PC-3 (cell line): ENCODE measurements around the gene NELFB. TPM values are rescaled to one million over a fixed set of nuclear protein-coding genes. Genes with fewer than 3 reads are reported as not detected.
A peak's percentile ranks its signal among the peaks of the same experiment; 100 is the strongest.

Experiments used
- ATAC-seq: fragments of 200-7000 bp; cut with Tn5 transposase; 2 replicates; pipeline ENCODE4 v1.9.1; 2020; ENCODE audit warnings: mild to moderate bottlenecking, moderate library complexity
- Bru-seq: library from RNA; stranded (reverse); fragments of 400-500 nt; gene quantifications from one replicate; lab custom pipeline; 2021; lab: Mats Ljungman, UMichigan
- BruChase-seq, 2 experiments: library from RNA; stranded (reverse); fragments of 400-500 nt; gene quantifications; one replicate each; lab custom pipeline; 2021; lab: Mats Ljungman, UMichigan
- BruUV-seq: library from RNA; stranded (reverse); fragments of 400-500 nt; replicated peaks from 2 replicates; lab custom pipeline; 2021; lab: Mats Ljungman, UMichigan
- CTCF ChIA-PET: fragments of 300-600 bp; sonication (Branson Sonifier 250); formaldehyde crosslinking; loops from one replicate; lab custom pipeline; 2022; ENCODE audit warnings: antibody characterized with exemption; lab: Charles Lee
- POLR2A ChIA-PET: fragments of 300-600 bp; sonication (Branson Sonifier 250); formaldehyde crosslinking; loops from one replicate; lab custom pipeline; 2022; ENCODE audit warnings: antibody characterized with exemption; ENCODE audit not compliant: unreplicated experiment; lab: Charles Lee
- DNase-seq: peaks from one replicate; pipeline ENCODE4 v3.0.0-alpha.2; 2015
- H2AFZ ChIP-seq: fragments of 300-600 bp; sonication (generic); 2 replicates; pipeline ENCODE4 v1.6.0; 2016; ENCODE audit warnings: antibody characterized with exemption, low read length
- H3F3A ChIP-seq: fragments of 300-600 bp; sonication (generic); one replicate; pipeline ENCODE4 v1.6.0; 2017; ENCODE audit warnings: antibody characterized with exemption, low read length, control low read depth, mild to moderate bottlenecking; ENCODE audit not compliant: unreplicated experiment
- H3K27ac ChIP-seq: fragments of 300-600 bp; sonication (generic); 2 replicates; pipeline ENCODE4 v1.5.1; 2016; ENCODE audit warnings: mild to moderate bottlenecking, low read length
- H3K27me3 ChIP-seq: fragments of 300-600 bp; sonication (generic); 2 replicates; pipeline ENCODE4 v1.6.1; 2016; ENCODE audit warnings: low read length, mixed read lengths
- H3K36me3 ChIP-seq: fragments of 300-600 bp; sonication (generic); 2 replicates; pipeline ENCODE4 v1.6.1; 2016; ENCODE audit warnings: low read depth, mixed run types, low read length, mixed read lengths
- H3K4me1 ChIP-seq: fragments of 300-600 bp; sonication (generic); 2 replicates; pipeline ENCODE4 v1.5.1; 2016; ENCODE audit warnings: low read length; ENCODE audit not compliant: insufficient read depth
- H3K4me2 ChIP-seq: fragments of 300-600 bp; sonication (generic); 2 replicates; pipeline ENCODE4 v1.6.0; 2016; ENCODE audit warnings: low read length
- H3K4me3 ChIP-seq: fragments of 300-600 bp; sonication (generic); 2 replicates; pipeline ENCODE4 v1.5.1; 2016; ENCODE audit warnings: mild to moderate bottlenecking, low read length, mixed read lengths
- H3K79me2 ChIP-seq: fragments of 300-600 bp; sonication (generic); 2 replicates; pipeline ENCODE4 v1.6.1; 2017; ENCODE audit warnings: low read length, mixed read lengths
- H3K9ac ChIP-seq: fragments of 300-600 bp; sonication (generic); 2 replicates; pipeline ENCODE4 v1.6.0; 2016; ENCODE audit warnings: mild to moderate bottlenecking, low read length
- H3K9me2 ChIP-seq: fragments of 300-600 bp; sonication (generic); replicated peaks from 2 replicates; pipeline ENCODE4 v1.6.1; 2016; ENCODE audit warnings: mixed run types, low read length, mixed read lengths
- H3K9me3 ChIP-seq: fragments of 300-600 bp; sonication (generic); 2 replicates; pipeline ENCODE4 v1.6.1; 2016; ENCODE audit warnings: low read length, mixed read lengths
- H4K20me1 ChIP-seq: fragments of 300-600 bp; sonication (generic); 2 replicates; pipeline ENCODE4 v1.6.1; 2016; ENCODE audit warnings: low read length, mixed read lengths
- EZH2 ChIP-seq: fragments of 300-600 bp; sonication (generic); IDR thresholded peaks from one replicate; pipeline ENCODE4 v1.6.1; 2017; ENCODE audit warnings: antibody characterized with exemption, mild to moderate bottlenecking, low read length; ENCODE audit not compliant: unreplicated experiment
- EZH2phosphoT487 ChIP-seq: fragments of 300-600 bp; sonication (generic); IDR thresholded peaks from 2 replicates; pipeline ENCODE4 v1.6.1; 2018; ENCODE audit warnings: mild to moderate bottlenecking, antibody characterized with exemption, low read length, borderline replicate concordance
- intact Hi-C: fragments of 100-400 bp; cut with micrococcal nuclease; formaldehyde crosslinking; loops from 2 replicates; pipeline ENCODE4 v1.9.0; 2023
- long read RNA-seq: library from polyadenylated mRNA; unstranded; transcript quantifications from one replicate; pipeline ENCODE4 v2.0.0, GENCODE V29; 2021; ENCODE audit not compliant: unreplicated experiment
- total RNA-seq: library from RNA; depleted of rRNA; stranded (reverse); fragments of >200 nt; gene quantifications from 2 replicates; pipeline ENCODE4 v1.2.3, GENCODE V29; 2014; rRNA removed
- TF ChIP-seq, protein P1 (sequence below): fragments of 300-600 bp; sonication (generic); conservative IDR thresholded peaks from 2 replicates; pipeline ENCODE4 v1.5.1; 2017; ENCODE audit warnings: antibody characterized with exemption, low read depth, mild to moderate bottlenecking, low read length

Gene NELFB
- total RNA-seq (50.7 and 69.5 TPM in 2 replicates), Bru-seq, nascent RNA (percentile 58 among the genes with signal in this experiment), BruChase-seq, experiment 1, labeled RNA remaining after a 6-hour chase (percentile 76 among the genes with signal in this experiment), BruChase-seq, experiment 2, labeled RNA remaining after a 2-hour chase (percentile 73 among the genes with signal in this experiment)
- long read RNA-seq, transcript NELFB-201 (13 exons, 2,698 nt): major isoform, 176 of 245 reads
- long read RNA-seq, partial matches to known transcripts: 40 of 245 reads
- long read RNA-seq, other reads (novel, unspliced or antisense): 29 of 245 reads

GRCh38 chr9:137254624-137255447 is at the start of gene NELFB:
TSS of gene NELFB (plus strand) at chr9:137255327.
- intact Hi-C loops: no loop called here
- ATAC-seq: peak; percentile 75
- no TSS peak for BruUV-seq

GRCh38 chr9:137206602-137207001 is 48.5 kb upstream of the NELFB start:
- no peaks in the 10 kb centered on the region for H3F3A ChIP-seq
- no peak overlapping the region for H3K27ac ChIP-seq
- H3K9me3 ChIP-seq: no peaks in the 10 kb centered on the region
- peak overlapping the region; percentile 99 for H3K4me3 ChIP-seq
- POLR2A ChIA-PET: no interaction called here
- H3K4me1 ChIP-seq: peaks cover 20% of the 10 kb centered on the region
- peak overlapping the region; percentile 99 for H3K9ac ChIP-seq
- H2AFZ ChIP-seq: no peak overlapping the region
- CTCF ChIA-PET: no interaction called here
- H3K9me2 ChIP-seq: no peaks in the 10 kb centered on the region
- ATAC-seq (no peak), DNase-seq (no peak)
- H4K20me1 ChIP-seq: no peaks in the 10 kb centered on the region
- H3K36me3 ChIP-seq: no peaks in the 10 kb centered on the region
- no peaks in the 10 kb centered on the region for H3K27me3 ChIP-seq
- BruUV-seq: no TSS peak
- TF ChIP-seq EZH2phosphoT487 (no peak), EZH2 (no peak)
- TF ChIP-seq, protein P1, sequence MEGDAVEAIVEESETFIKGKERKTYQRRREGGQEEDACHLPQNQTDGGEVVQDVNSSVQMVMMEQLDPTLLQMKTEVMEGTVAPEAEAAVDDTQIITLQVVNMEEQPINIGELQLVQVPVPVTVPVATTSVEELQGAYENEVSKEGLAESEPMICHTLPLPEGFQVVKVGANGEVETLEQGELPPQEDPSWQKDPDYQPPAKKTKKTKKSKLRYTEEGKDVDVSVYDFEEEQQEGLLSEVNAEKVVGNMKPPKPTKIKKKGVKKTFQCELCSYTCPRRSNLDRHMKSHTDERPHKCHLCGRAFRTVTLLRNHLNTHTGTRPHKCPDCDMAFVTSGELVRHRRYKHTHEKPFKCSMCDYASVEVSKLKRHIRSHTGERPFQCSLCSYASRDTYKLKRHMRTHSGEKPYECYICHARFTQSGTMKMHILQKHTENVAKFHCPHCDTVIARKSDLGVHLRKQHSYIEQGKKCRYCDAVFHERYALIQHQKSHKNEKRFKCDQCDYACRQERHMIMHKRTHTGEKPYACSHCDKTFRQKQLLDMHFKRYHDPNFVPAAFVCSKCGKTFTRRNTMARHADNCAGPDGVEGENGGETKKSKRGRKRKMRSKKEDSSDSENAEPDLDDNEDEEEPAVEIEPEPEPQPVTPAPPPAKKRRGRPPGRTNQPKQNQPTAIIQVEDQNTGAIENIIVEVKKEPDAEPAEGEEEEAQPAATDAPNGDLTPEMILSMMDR: no peak
- H3K79me2 ChIP-seq: peaks cover 52% of the 10 kb centered on the region
- H3K4me2 ChIP-seq: peak overlapping the region; percentile 98
- intact Hi-C loops: no loop called here

More at GRCh38 chr9:137254624-137255447, at the start of gene NELFB:
- peak; percentile 84 for DNase-seq
- Histone ChIP-seq H3K4me3 (peak within 1 kb of the TSS; percentile 93), H3K27me3 (no peaks in the 10 kb centered on the region), H3K9ac (peak within 1 kb of the TSS; percentile 91), H3F3A (no peaks in the 10 kb centered on the region), H4K20me1 (no peaks in the 10 kb centered on the region), H3K4me2 (peak within 1 kb of the TSS; percentile 94), H2AFZ (peak within 1 kb of the TSS; percentile 82), H3K79me2 (peaks cover 18% of the 10 kb centered on the region), H3K27ac (no peak within 1 kb of the TSS), H3K36me3 (no peaks in the 10 kb centered on the region; the same call in 1 of the 2 replicates), H3K9me2 (no peaks in the 10 kb centered on the region), H3K9me3 (no peaks in the 10 kb centered on the region), H3K4me1 (peaks cover 15% of the 10 kb centered on the region; the same call in 1 of the 2 replicates)
- POLR2A ChIA-PET: interaction anchor here (0.7 to 1.2 kb wide), 2 partner anchors 10 to 14 kb away, joined by 3 to 10 read pairs; partner anchors contain the start of gene TUBB4B
- CTCF ChIA-PET: interaction anchor here (1.2 kb wide), 1 partner anchor 18 kb away, joined by 7 read pairs; no protein-coding TSS in a partner anchor
- TF ChIP-seq, protein P1: no peak
- no peak for TF ChIP-seq EZH2
- TF ChIP-seq EZH2phosphoT487: no peak
